ENCODE data around the gene P3H1.

GRCh38 chr1:42753070-42753469, 13.8 kb downstream of the P3H1 start:
- TF ChIP-seq CTCF (IDR thresholded peaks at IDR 0.05): no peak
- TF ChIP-seq POLR2A (IDR thresholded peaks at IDR 0.05): no peak
